HepG2 (cell line): ENCODE measurements around the gene CD300H. TPM values are rescaled to one million over a fixed set of nuclear protein-coding genes. Genes with fewer than 3 reads are reported as not detected.

Source experiments
- ATAC-seq: fragments of 200-7000 bp; cut with Tn5 transposase; 3 replicates; pipeline ENCODE4 v1.9.1; 2020; ENCODE audit warnings: mild to moderate bottlenecking, moderate library complexity
- BruUV-seq: library from RNA; stranded (reverse); fragments of 400-500 nt; replicated peaks from 2 replicates; lab custom pipeline; 2021; lab: Mats Ljungman, UMichigan
- CTCF ChIA-PET: fragments of 300-600 bp; formaldehyde crosslinking; extraction: SDS; loops from one replicate; lab custom pipeline; 2021; ENCODE audit warnings: low total read pairs, inconsistent platforms, low intra/inter-chr PET ratio; lab: Yijun Ruan, JAX
- POLR2A ChIA-PET: fragments of 350-600 bp; sonication (Branson Sonifier 250); formaldehyde crosslinking; loops from one replicate; lab custom pipeline; 2020; ENCODE audit warnings: antibody characterized with exemption, inconsistent platforms; lab: Yijun Ruan, JAX
- DNase-seq: peaks from one replicate; pipeline ENCODE4 v3.0.0-alpha.2; 2015; ENCODE audit warnings: low spot score
- FAIRE-seq: peaks from 3 replicates; lab custom pipeline; 2011; peaks lifted over from hg19 to GRCh38; lab: Jason Lieb, UNC
- H2AFZ ChIP-seq: one replicate; pipeline ENCODE4 v1.6.1; 2011; ENCODE audit warnings: low read length, inconsistent platforms
- H3K27ac ChIP-seq: fragments of 300-600 bp; 3 replicates; pipeline ENCODE4 v1.8.0; 2011; ENCODE audit warnings: mixed run types, mild to moderate bottlenecking, mixed read lengths, low read length, inconsistent platforms; ENCODE audit not compliant: insufficient read depth; ENCODE audit errors: extremely low read length
- H3K27me3 ChIP-seq, 2 experiments: fragments of 200-600 bp in 1 of 2; 2 replicates in 1 of 2; 3 replicates in 1 of 2; pipeline versions ENCODE4 v1.6.0 to v1.8.0; 2011; ENCODE audit warnings: low read length in 2 of 2, mild to moderate bottlenecking in 2 of 2, moderate library complexity in 2 of 2, inconsistent platforms in 1 of 2; ENCODE audit not compliant: insufficient read depth in 2 of 2, control insufficient read depth in 1 of 2
- H3K36me3 ChIP-seq, 2 experiments: fragments of 200-600 bp in 1 of 2; replicated peaks in 1 of 2; 2 replicates in 1 of 2; 3 replicates in 1 of 2; pipeline versions ENCODE4 v1.5.1 to v1.8.0; 2011; ENCODE audit warnings: low read length in 2 of 2, inconsistent platforms in 1 of 2; ENCODE audit not compliant: insufficient read depth in 2 of 2, control insufficient read depth in 1 of 2
- H3K4me1 ChIP-seq: 2 replicates; pipeline ENCODE4 v1.5.1; 2012; ENCODE audit warnings: low read length, inconsistent platforms; ENCODE audit not compliant: insufficient read depth
- H3K4me2 ChIP-seq: 2 replicates; pipeline ENCODE4 v1.6.0; 2011; ENCODE audit warnings: low read depth, low read length, inconsistent platforms
- H3K4me3 ChIP-seq, 3 experiments: fragments of 200-600 bp in 1 of 3; sonication (generic), shearing (Covaris generic) in 1 of 3; replicated peaks in 1 of 3; 2 replicates each; pipeline ENCODE4 v1.5.1; 2011 to 2016; ENCODE audit warnings: low read length in 3 of 3, inconsistent platforms in 2 of 3, low read depth in 2 of 3, mild to moderate bottlenecking in 2 of 3, control low read depth in 1 of 3, mixed read lengths in 1 of 3; ENCODE audit not compliant: insufficient read depth in 1 of 3
- H3K79me2 ChIP-seq: one replicate; pipeline ENCODE4 v1.6.1; 2011; ENCODE audit warnings: low read length, inconsistent platforms; ENCODE audit not compliant: insufficient read depth
- H3K9ac ChIP-seq: 2 replicates; pipeline ENCODE4 v1.6.0; 2011; ENCODE audit warnings: mild to moderate bottlenecking, low read depth, low read length, inconsistent platforms; ENCODE audit not compliant: insufficient read depth
- H3K9me3 ChIP-seq: 2 replicates; pipeline ENCODE4 v1.5.1; 2012; ENCODE audit warnings: mild to moderate bottlenecking, low read length
- H4K20me1 ChIP-seq: 2 replicates; pipeline ENCODE4 v1.6.0; 2011; ENCODE audit warnings: inconsistent platforms, mild to moderate bottlenecking, low read length, moderate library complexity; ENCODE audit not compliant: insufficient read depth
- ATF1 ChIP-seq: IDR thresholded peaks from 2 replicates; pipeline ENCODE4 v1.6.1; 2016; ENCODE audit warnings: mild to moderate bottlenecking, control low read depth
- HOXA9 ChIP-seq: sonication (generic); formaldehyde crosslinking; IDR thresholded peaks from 2 replicates; pipeline ENCODE4 v1.8.1; 2022; ENCODE audit warnings: missing genetic modification reagents, mild to moderate bottlenecking, moderate library complexity, borderline replicate concordance
- HOXD1 ChIP-seq: sonication (generic); formaldehyde crosslinking; IDR thresholded peaks from 2 replicates; pipeline ENCODE4 v1.5.0; 2020; ENCODE audit warnings: missing genetic modification reagents
- KMT2A ChIP-seq: sonication (generic); formaldehyde crosslinking; IDR thresholded peaks from 2 replicates; pipeline ENCODE4 v1.4.0; 2020; ENCODE audit warnings: missing genetic modification reagents
- NCOA1 ChIP-seq: sonication (generic); formaldehyde crosslinking; IDR thresholded peaks from 2 replicates; pipeline ENCODE4 v1.9.0; 2021; ENCODE audit warnings: missing genetic modification reagents
- ONECUT2 ChIP-seq: sonication (generic); formaldehyde crosslinking; IDR thresholded peaks from 2 replicates; pipeline ENCODE4 v1.4.0; 2020; ENCODE audit warnings: missing genetic modification reagents
- PRMT3 ChIP-seq: sonication (generic); formaldehyde crosslinking; IDR thresholded peaks from 2 replicates; pipeline ENCODE4 v1.8.1; 2022; ENCODE audit warnings: low read depth, mild to moderate bottlenecking, moderate library complexity, missing genetic modification reagents, borderline replicate concordance
- RFX3 ChIP-seq: IDR thresholded peaks from 2 replicates; pipeline ENCODE4 v1.6.1; 2016; ENCODE audit warnings: missing biosample characterization, missing genetic modification reagents
- STAT5B ChIP-seq: sonication (generic); formaldehyde crosslinking; IDR thresholded peaks from 2 replicates; pipeline ENCODE4 v1.4.0; 2020; ENCODE audit warnings: missing genetic modification reagents
- TCF12 ChIP-seq, 2 experiments: fragments of 450-650 bp in 1 of 2; sonication (generic) in 1 of 2; formaldehyde crosslinking in 1 of 2; IDR thresholded peaks; 2 replicates each; pipeline versions ENCODE4 v1.6.1 to v1.8.0; 2017 to 2022; ENCODE audit warnings: antibody characterized with exemption in 1 of 2, mild to moderate bottlenecking in 1 of 2, missing genetic modification reagents in 1 of 2, moderate library complexity in 1 of 2
- UBTF ChIP-seq: sonication (generic); formaldehyde crosslinking; IDR thresholded peaks from 2 replicates; pipeline ENCODE4 v1.4.0; 2020; ENCODE audit warnings: mild to moderate bottlenecking, missing genetic modification reagents
- ZNF572 ChIP-seq: sonication (generic); formaldehyde crosslinking; IDR thresholded peaks from 2 replicates; pipeline ENCODE4 v1.5.1; 2020; ENCODE audit warnings: mild to moderate bottlenecking, missing genetic modification reagents
- ZNF768 ChIP-seq: sonication (generic); formaldehyde crosslinking; IDR thresholded peaks from 2 replicates; pipeline ENCODE4 v1.4.0; 2020; ENCODE audit warnings: missing genetic modification reagents
- WGBS: methylation state at CpG from one replicate; pipeline ENCODE4 v1.1.6; 2017; ENCODE audit warnings: low lambda C conversion rate; 5-methylcytosine and 5-hydroxymethylcytosine counted together
- in situ Hi-C: cut with HindIII; loops from 2 replicates; pipeline ENCODE4 v1.10.0; 2017; ENCODE audit warnings: low pct_unique_long_range_greater_than_20kb; ENCODE audit not compliant: extremely low pct_ligation_motif_present
- intact Hi-C: fragments of 100-400 bp; cut with micrococcal nuclease; formaldehyde crosslinking; loops from one replicate; pipeline ENCODE4 v1.10.0; 2022; ENCODE audit not compliant: unreplicated experiment
- polyA plus RNA-seq, 8 experiments: library from polyadenylated mRNA; depleted of rRNA in 3 of 8; stranded (reverse) in 7 of 8; unstranded in 1 of 8; fragments of >200 nt; fragmentation: Illumina TruSeq in 4 of 8; extraction: Trizol in 4 of 8; gene quantifications; 2 replicates each; pipeline versions ENCODE4 v1.2.1 to v1.2.3, GENCODE V29; 2011 to 2016; ENCODE audit warnings: low read depth in 4 of 8, missing spikeins in 1 of 8, mixed read lengths in 1 of 8; ENCODE audit not compliant: insufficient read depth in 1 of 8
- total RNA-seq, 5 experiments: library from RNA; depleted of rRNA; stranded (reverse); fragments of >200 nt; fragmentation: Illumina TruSeq; extraction: Trizol; gene quantifications; 2 replicates each; pipeline ENCODE4 v1.2.3, GENCODE V29; 2016; ENCODE audit warnings: low read depth in 1 of 5

The CD300H gene
- total and polyA plus RNA-seq, 2 of the 13 experiments (the other 11 are each of a cell fraction or from before 2014, with no cell fraction given): not detected

- no peak for FAIRE-seq
- H4K20me1 ChIP-seq: no peaks in the 10 kb centered on the region
- ChIA-PET POLR2A (no interaction called here), CTCF (no interaction called here)
- H3K27me3 ChIP-seq: peaks cover 19 to 68% of the 10 kb centered on the region in 2 experiments
- ATAC-seq: no peak
- no peak overlapping the region for H3K4me3 ChIP-seq
- 1% methylated on average over 10 of the region's 10 CpGs for WGBS
- H3K79me2 ChIP-seq: no peaks in the 10 kb centered on the region
- intact Hi-C loops: no loop called here
- no peak overlapping the region for H3K4me2 ChIP-seq
- no peak for TF ChIP-seq ONECUT2 (CRISPR knock-in tag)
- TF ChIP-seq HOXA9 (CRISPR knock-in tag): no peak
- TF ChIP-seq UBTF (CRISPR knock-in tag): no peak
- TF ChIP-seq ZNF572: no peak
- no peak for TF ChIP-seq TCF12 (IDR thresholded peaks at IDR 0.05)
- no peak for TF ChIP-seq TCF12 (CRISPR knock-in tag; IDR thresholded peaks at IDR 0.05)
- TF ChIP-seq PRMT3: no peak
- TF ChIP-seq RFX3 (CRISPR knock-in tag): no peak
- no peak for TF ChIP-seq HOXD1 (CRISPR knock-in tag)
- no peak for TF ChIP-seq ATF1 (CRISPR knock-in tag)
- TF ChIP-seq NCOA1 (CRISPR knock-in tag): no peak
- no peak for TF ChIP-seq STAT5B
- no peak for TF ChIP-seq ZNF768 (CRISPR knock-in tag)
- no peak for TF ChIP-seq KMT2A (CRISPR knock-in tag)
- DNase-seq: no peak
- no peaks in the 10 kb centered on the region for H3K9me3 ChIP-seq
- no peaks in the 10 kb centered on the region for H3K4me1 ChIP-seq
- H3K36me3 ChIP-seq: no peaks in the 10 kb centered on the region
- no peak overlapping the region for H3K27ac ChIP-seq
- H2AFZ ChIP-seq: no peak overlapping the region
- H3K9ac ChIP-seq: no peak overlapping the region
- in situ Hi-C loops: no loop called here
- no TSS peak for BruUV-seq
Observed at GRCh38 chr17:74539281-74539820, 28.0 kb downstream of the CD300H start.
